ENCODE results near the gene ATG2B. TPM values are rescaled to one million over a fixed set of nuclear protein-coding genes. Genes with fewer than 3 reads are reported as not detected.

The ATG2B gene
- total RNA-seq, 1 donor from 2014 or later = 22.4 TPM

- H3K27me3 ChIP-seq (ENCODE audit: low read depth) = no peaks in the 10 kb centered on the region
- TF ChIP-seq, protein P1, sequence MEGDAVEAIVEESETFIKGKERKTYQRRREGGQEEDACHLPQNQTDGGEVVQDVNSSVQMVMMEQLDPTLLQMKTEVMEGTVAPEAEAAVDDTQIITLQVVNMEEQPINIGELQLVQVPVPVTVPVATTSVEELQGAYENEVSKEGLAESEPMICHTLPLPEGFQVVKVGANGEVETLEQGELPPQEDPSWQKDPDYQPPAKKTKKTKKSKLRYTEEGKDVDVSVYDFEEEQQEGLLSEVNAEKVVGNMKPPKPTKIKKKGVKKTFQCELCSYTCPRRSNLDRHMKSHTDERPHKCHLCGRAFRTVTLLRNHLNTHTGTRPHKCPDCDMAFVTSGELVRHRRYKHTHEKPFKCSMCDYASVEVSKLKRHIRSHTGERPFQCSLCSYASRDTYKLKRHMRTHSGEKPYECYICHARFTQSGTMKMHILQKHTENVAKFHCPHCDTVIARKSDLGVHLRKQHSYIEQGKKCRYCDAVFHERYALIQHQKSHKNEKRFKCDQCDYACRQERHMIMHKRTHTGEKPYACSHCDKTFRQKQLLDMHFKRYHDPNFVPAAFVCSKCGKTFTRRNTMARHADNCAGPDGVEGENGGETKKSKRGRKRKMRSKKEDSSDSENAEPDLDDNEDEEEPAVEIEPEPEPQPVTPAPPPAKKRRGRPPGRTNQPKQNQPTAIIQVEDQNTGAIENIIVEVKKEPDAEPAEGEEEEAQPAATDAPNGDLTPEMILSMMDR (IDR thresholded peaks at IDR 0.05) = no peak
- H3K4me1 ChIP-seq = peaks cover 8% of the 10 kb centered on the region
- no peak overlapping the region for H3K4me3 ChIP-seq
- intact Hi-C loops (cut with DNase I) = no loop called here
- DNase-seq (no peak), ATAC-seq (no peak)
- peaks cover 8% of the 10 kb centered on the region for H3K36me3 ChIP-seq
- peaks cover 11% of the 10 kb centered on the region for H3K9me3 ChIP-seq
- no peak overlapping the region for H3K27ac ChIP-seq
Measured at GRCh38 chr14:96277890-96278289, 85.3 kb downstream of the ATG2B start.

- intact Hi-C loops (cut with DNase I) = no loop called here
- Histone ChIP-seq H3K9me3 (peaks cover 11% of the 10 kb centered on the region), H3K4me1 (peaks cover 8% of the 10 kb centered on the region), H3K4me3 (no peak overlapping the region), H3K27ac (no peak overlapping the region), H3K27me3 (ENCODE audit: low read depth) (no peaks in the 10 kb centered on the region), H3K36me3 (no peaks in the 10 kb centered on the region)
- TF ChIP-seq, protein P1 (IDR thresholded peaks at IDR 0.05) = peak; percentile 94
- ATAC-seq = peak; percentile 72 to 83
- peak; percentile 74 for DNase-seq
Measured at GRCh38 chr14:96275177-96276112, 87.7 kb downstream of the ATG2B start.

DNA sequence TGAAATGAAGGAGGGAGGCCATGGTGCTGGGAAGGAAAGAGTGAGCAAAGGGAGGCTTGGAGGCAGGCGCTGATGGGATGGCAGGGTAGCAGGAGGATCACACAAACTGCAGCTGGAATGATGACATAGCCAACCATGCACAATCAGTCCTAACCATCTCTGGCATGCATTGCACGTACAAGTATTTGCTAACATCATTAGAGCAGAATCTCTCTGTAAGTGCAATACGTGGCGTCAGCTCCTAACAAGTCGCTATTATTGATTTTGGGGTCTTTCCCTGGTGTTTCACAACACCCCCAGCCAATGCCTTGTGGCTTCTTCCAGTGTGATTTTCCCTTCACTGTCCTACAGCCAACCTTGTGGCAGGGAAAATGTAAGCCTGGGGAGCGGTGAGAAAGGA is 88.6 kb downstream of the ATG2B start:
- intact Hi-C loops (cut with DNase I) = loop anchor here (5.0 kb wide), 1 partner anchor 172 kb away; no protein-coding TSS in a partner anchor
- Histone ChIP-seq H3K9me3 (peaks cover 11% of the 10 kb centered on the region), H3K4me3 (no peak overlapping the region), H3K27me3 (ENCODE audit: low read depth) (no peaks in the 10 kb centered on the region), H3K4me1 (peaks cover 8% of the 10 kb centered on the region), H3K36me3 (no peaks in the 10 kb centered on the region), H3K27ac (no peak overlapping the region)
- ATAC-seq = no peak
- TF ChIP-seq, protein P1 (IDR thresholded peaks at IDR 0.05) = no peak
- DNase-seq = no peak

GRCh38 chr14:96274122-96274521 is 89.0 kb downstream of the ATG2B start:
- no peak for DNase-seq
- TF ChIP-seq, protein P1 (IDR thresholded peaks at IDR 0.05) = no peak
- no peak overlapping the region for H3K4me3 ChIP-seq
- H3K36me3 ChIP-seq = no peaks in the 10 kb centered on the region
- no peak overlapping the region for H3K27ac ChIP-seq
- peaks cover 11% of the 10 kb centered on the region for H3K9me3 ChIP-seq
- intact Hi-C loops (cut with DNase I) = loop anchor here (5.0 kb wide), 1 partner anchor 172 kb away; no protein-coding TSS in a partner anchor
- no peak for ATAC-seq
- H3K4me1 ChIP-seq = peaks cover 8% of the 10 kb centered on the region
- no peaks in the 10 kb centered on the region for H3K27me3 ChIP-seq (ENCODE audit: low read depth)

DNA sequence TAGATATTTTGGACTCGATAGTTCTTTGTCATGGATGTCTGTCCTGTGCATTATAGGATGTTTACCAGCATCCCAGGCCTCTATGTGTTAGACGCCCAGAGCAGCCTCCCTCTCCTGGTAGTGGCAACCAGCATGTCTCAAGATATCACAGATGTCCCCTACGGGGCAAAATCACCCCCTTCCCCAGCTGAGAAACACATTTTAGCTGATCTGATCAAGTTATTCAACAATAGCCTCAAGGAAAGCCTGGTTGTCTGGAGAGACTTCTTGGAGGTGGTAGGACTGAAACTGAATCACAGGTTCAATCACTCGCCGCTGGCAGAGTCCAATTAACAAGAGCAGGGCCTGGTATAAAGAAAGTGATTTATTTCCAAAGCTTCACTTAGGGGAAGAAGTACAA is 89.5 kb downstream of the ATG2B start:
- Histone ChIP-seq H3K4me1 (peaks cover 8% of the 10 kb centered on the region), H3K36me3 (no peaks in the 10 kb centered on the region), H3K4me3 (no peak overlapping the region), H3K9me3 (peaks cover 11% of the 10 kb centered on the region), H3K27me3 (ENCODE audit: low read depth) (no peaks in the 10 kb centered on the region), H3K27ac (no peak overlapping the region)
- TF ChIP-seq, protein P1 (IDR thresholded peaks at IDR 0.05) = no peak
- intact Hi-C loops (cut with DNase I) = loop anchor here (5.0 kb wide), 1 partner anchor 171 kb away; no protein-coding TSS in a partner anchor
- ATAC-seq (no peak), DNase-seq (no peak)

Data from lower lobe of right lung (tissue), 2 donors.